Loucy (cell line): ENCODE results near the gene DNAJB4.

Source experiments
- EZH2phosphoT487 ChIP-seq: fragments of 200-600 bp; IDR thresholded peaks from 2 replicates; pipeline ENCODE4 v1.6.1; 2018; ENCODE audit warnings: antibody characterized with exemption, mild to moderate bottlenecking, moderate library complexity, borderline replicate concordance
- TF ChIP-seq, protein P1 (sequence below): fragments of 200-600 bp; sonication (generic); conservative IDR thresholded peaks from 2 replicates; pipeline ENCODE4 v1.5.1; 2014; ENCODE audit warnings: mild to moderate bottlenecking, antibody characterized with exemption, low read length

DNA sequence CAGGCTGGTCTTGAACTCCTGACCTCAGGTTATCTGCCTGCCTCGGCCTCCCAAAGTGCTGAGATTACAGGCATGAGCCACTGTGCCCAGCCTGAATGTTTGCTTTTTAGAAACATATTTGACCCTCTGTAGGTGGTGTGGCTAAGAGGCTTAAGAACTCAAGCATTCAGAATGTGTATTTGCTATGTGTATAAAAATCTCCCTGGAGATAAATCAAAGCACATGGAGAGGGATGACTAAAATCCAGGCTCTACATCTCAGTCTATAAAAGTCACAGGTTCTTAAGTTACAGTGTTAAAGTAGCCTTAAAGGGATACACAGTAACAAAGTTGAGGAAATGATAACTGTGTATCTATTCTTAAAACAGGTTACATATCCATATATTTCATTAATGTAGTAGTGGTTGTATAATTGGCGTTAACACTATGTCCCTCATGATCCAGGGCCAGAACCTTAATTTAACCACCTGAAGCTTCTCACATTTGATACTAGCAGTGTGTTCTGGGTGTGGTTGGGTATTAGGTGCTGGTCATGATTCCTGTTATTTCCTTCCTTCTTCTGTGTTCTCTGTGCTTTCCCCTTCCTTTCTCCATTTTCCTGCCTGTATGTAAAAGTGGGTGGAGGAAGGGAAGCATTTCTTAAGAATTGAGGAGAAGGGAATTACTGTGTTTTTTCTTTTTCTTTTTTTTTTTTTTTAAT is 57.2 kb downstream of the DNAJB4 start:
- TF ChIP-seq, protein P1, sequence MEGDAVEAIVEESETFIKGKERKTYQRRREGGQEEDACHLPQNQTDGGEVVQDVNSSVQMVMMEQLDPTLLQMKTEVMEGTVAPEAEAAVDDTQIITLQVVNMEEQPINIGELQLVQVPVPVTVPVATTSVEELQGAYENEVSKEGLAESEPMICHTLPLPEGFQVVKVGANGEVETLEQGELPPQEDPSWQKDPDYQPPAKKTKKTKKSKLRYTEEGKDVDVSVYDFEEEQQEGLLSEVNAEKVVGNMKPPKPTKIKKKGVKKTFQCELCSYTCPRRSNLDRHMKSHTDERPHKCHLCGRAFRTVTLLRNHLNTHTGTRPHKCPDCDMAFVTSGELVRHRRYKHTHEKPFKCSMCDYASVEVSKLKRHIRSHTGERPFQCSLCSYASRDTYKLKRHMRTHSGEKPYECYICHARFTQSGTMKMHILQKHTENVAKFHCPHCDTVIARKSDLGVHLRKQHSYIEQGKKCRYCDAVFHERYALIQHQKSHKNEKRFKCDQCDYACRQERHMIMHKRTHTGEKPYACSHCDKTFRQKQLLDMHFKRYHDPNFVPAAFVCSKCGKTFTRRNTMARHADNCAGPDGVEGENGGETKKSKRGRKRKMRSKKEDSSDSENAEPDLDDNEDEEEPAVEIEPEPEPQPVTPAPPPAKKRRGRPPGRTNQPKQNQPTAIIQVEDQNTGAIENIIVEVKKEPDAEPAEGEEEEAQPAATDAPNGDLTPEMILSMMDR, result no peak
- no peak for TF ChIP-seq EZH2phosphoT487
